SJSA1 (cell line): ENCODE data around the gene EHF. TPM values are rescaled to one million over a fixed set of nuclear protein-coding genes. Genes with fewer than 3 reads are reported as not detected.

Source experiments
- DNase-seq, 2 experiments: peaks; one replicate each; pipeline ENCODE4 v3.0.0-alpha.2; 2015 to 2020; ENCODE audit warnings: low spot score in 2 of 2, low read depth in 1 of 2
- H3K27ac ChIP-seq: fragments of 250-450 bp; sonication (Bioruptor Pico); 2 replicates; pipeline ENCODE4 v1.5.1; 2020; ENCODE audit warnings: mild to moderate bottlenecking, moderate library complexity
- H3K27me3 ChIP-seq: fragments of 250-450 bp; sonication (Bioruptor Pico); replicated peaks from 2 replicates; pipeline ENCODE4 v1.5.1; 2020; ENCODE audit warnings: mild to moderate bottlenecking, moderate library complexity
- H3K36me3 ChIP-seq: fragments of 250-450 bp; sonication (Bioruptor Pico); 2 replicates; pipeline ENCODE4 v1.5.1; 2020; ENCODE audit warnings: mild to moderate bottlenecking
- H3K4me1 ChIP-seq: fragments of 250-450 bp; sonication (Bioruptor Pico); replicated peaks from 2 replicates; pipeline ENCODE4 v1.6.1; 2021; ENCODE audit warnings: mild to moderate bottlenecking
- H3K4me3 ChIP-seq: fragments of 250-450 bp; sonication (Bioruptor Pico); 2 replicates; pipeline ENCODE4 v1.5.1; 2020; ENCODE audit warnings: mild to moderate bottlenecking
- H3K9me3 ChIP-seq: fragments of 250-450 bp; sonication (Bioruptor Pico); replicated peaks from 2 replicates; pipeline ENCODE4 v1.5.1; 2020; ENCODE audit warnings: mild to moderate bottlenecking
- total RNA-seq: library from RNA; depleted of rRNA; stranded (reverse); fragments of >200 nt; shearing (Covaris generic); gene quantifications from 2 replicates; pipeline ENCODE4 v1.2.3, GENCODE V29; 2014

EHF gene
- total RNA-seq, 1 experiment from 2014 or later, result not detected

DNA sequence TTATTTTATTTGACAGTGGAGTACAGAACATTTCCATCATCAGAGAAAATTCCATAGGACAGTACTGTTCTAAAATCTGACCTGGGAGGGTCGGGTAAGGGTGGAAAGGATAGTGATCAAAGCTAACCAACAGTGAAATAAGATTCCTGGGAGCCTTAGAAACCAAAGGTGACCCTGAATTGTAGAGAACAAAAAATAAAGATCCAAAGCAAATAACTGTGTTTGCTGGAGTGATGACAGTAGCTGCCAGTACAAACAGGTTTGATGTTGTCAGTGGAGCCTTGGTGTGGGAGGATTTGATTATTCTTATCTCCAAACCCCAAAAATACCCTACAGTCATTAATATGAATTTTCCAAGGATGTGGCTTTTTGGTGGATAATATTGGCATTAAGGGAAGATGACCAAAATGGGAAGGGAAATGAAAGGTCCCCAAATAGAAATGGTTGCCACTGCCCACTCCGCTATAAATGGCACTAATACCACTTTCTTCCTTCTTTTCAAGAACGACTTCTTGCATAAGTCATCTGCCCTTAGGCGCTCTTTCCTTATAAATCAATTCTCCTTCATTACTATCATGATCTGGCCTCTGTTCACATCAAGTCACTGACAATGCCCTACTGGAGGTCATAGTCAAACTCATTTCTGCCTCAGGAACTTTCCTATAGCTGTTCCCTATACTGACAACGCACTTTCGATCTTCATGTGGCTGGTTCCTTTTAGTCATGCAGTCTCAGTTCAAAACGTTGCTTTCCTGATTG lies 44.4 kb downstream of the EHF start:
- DNase-seq, result no peak
- Histone ChIP-seq H3K27ac (no peak overlapping the region), H3K9me3 (no peaks in the 10 kb centered on the region), H3K27me3 (peaks cover 16% of the 10 kb centered on the region), H3K36me3 (no peaks in the 10 kb centered on the region), H3K4me1 (no peaks in the 10 kb centered on the region), H3K4me3 (no peak overlapping the region)

DNA sequence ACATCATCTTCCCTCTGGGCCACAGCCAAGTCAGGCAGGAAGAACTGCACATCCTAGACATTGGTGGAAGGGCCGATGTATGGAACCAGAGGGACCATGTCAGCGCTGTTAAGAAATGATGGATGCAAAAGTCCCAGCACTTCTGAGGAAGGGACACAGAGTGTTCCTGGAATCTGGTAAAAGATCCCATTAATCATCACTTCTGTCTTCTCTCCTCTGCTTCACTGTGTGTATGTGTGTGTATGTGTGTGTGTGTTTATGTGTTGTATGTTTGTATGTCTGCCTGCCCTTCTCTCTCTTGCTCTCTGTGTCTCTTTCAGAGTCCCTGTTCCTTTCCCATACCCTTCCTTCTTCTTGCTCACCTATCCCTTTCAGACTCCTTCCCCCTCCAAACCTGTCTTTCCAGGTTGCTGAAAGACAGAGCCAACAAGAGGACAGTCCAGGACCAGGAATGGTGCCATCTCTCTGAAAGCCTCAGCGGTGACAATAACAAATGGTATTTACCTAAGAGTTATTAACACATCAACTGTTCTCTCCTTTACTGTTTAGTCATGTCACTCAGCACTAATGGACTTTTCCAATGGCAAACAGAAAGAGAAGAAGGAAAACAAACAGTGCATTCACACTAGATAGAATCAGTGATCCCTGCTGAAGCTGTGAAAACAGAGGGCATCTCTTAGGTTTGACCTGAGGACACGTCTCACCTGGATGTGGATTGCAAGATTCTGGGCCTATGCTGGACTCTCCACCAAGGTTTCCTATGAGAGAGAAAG lies 47.1 kb downstream of the EHF start:
- Histone ChIP-seq H3K4me1 (no peaks in the 10 kb centered on the region), H3K4me3 (no peak overlapping the region), H3K27ac (no peak overlapping the region), H3K9me3 (no peaks in the 10 kb centered on the region), H3K27me3 (peaks cover 10% of the 10 kb centered on the region), H3K36me3 (no peaks in the 10 kb centered on the region)
- no peak for DNase-seq

GRCh38 chr11:34668583-34669053 lies 47.7 kb downstream of the EHF start:
- no peak for DNase-seq

GRCh38 chr11:34669458-34669857 lies 48.6 kb downstream of the EHF start:
- no peak for DNase-seq
- Histone ChIP-seq H3K36me3 (no peaks in the 10 kb centered on the region), H3K4me3 (no peak overlapping the region), H3K27me3 (0 out of 2 replicates have a peak, but pooled peaks cover 2% of the 10 kb centered on the region), H3K4me1 (no peaks in the 10 kb centered on the region), H3K27ac (no peak overlapping the region), H3K9me3 (no peaks in the 10 kb centered on the region)

More at GRCh38 chr11:34668583-34669053, 47.7 kb downstream of the EHF start:
- no peak overlapping the region for H3K27ac ChIP-seq
- no peak overlapping the region for H3K4me3 ChIP-seq
- H3K36me3 ChIP-seq, result no peaks in the 10 kb centered on the region
- H3K4me1 ChIP-seq, result no peaks in the 10 kb centered on the region
- H3K27me3 ChIP-seq, result peaks cover 9% of the 10 kb centered on the region
- no peaks in the 10 kb centered on the region for H3K9me3 ChIP-seq

DNA sequence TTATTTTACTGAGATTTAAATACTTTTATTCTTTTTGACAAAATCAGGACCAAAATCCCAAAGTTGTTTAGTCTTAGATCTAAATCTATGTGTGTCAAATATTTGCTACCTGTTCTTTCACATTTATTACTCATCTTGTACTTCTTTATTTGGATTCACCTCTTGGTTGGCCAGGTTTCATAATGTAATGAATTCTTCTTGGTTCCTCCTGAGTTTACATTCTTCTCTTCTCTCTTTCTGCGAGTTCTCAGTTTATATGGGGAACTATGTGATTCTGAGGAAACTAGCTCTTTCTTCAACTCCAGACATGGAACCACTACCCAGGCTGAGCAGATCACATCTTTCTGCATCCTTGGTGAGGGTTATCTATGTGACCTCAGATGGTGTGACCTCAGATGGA lies 50.2 kb downstream of the EHF start:
- no peak for DNase-seq
- H3K4me1 ChIP-seq, result no peaks in the 10 kb centered on the region
- H3K9me3 ChIP-seq, result no peaks in the 10 kb centered on the region
- H3K27ac ChIP-seq, result no peak overlapping the region
- no peaks in the 10 kb centered on the region for H3K36me3 ChIP-seq
- no peaks in the 10 kb centered on the region for H3K27me3 ChIP-seq
- H3K4me3 ChIP-seq, result no peak overlapping the region

DNA sequence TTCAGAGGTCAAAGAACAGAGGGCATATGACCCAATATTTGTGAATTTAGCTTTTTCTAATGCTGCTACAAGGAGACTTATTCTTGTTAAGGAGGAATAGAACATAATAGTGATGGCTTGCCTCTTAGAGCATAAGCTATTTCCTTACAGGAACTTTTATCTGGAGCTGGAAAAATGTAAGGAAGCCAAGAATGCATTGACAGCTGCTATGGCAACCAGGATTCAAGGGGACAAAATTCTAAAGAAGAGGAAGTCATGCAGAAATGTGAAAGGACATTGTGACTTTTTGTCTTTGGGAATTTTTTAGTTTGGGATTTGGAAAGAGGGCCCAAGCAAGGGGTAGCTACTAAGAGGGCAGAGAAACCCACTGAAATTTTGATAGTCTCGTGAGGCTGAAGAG lies 51.1 kb downstream of the EHF start:
- no peak for DNase-seq
- Histone ChIP-seq H3K36me3 (no peaks in the 10 kb centered on the region), H3K27me3 (no peaks in the 10 kb centered on the region), H3K4me1 (no peaks in the 10 kb centered on the region), H3K4me3 (no peak overlapping the region), H3K27ac (no peak overlapping the region), H3K9me3 (no peaks in the 10 kb centered on the region)

DNA sequence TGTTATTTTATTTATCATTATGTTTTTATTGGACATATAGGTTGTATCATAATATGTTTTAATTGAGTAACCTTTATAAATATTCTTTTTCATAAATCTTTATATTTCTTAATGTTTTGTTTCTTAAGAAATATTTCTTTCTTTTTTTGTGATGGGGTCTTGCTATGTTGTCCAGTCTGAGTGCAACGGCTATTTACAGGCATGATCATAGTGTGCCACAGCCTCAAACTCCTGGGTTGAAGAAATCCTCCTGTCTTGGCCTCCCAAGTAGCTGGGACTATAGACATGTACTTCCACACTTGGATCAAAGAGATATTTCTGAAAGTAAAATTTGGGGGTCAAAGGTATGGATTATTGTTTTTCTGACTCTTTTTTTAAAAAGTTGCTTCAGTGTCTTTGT lies 53.1 kb downstream of the EHF start:
- Histone ChIP-seq H3K27ac (no peak overlapping the region), H3K4me1 (peaks cover 4% of the 10 kb centered on the region), H3K4me3 (no peak overlapping the region), H3K27me3 (no peaks in the 10 kb centered on the region), H3K36me3 (no peaks in the 10 kb centered on the region), H3K9me3 (no peaks in the 10 kb centered on the region)
- no peak for DNase-seq

GRCh38 chr11:34676227-34676626 lies 55.3 kb downstream of the EHF start:
- no peaks in the 10 kb centered on the region for H3K36me3 ChIP-seq

DNA sequence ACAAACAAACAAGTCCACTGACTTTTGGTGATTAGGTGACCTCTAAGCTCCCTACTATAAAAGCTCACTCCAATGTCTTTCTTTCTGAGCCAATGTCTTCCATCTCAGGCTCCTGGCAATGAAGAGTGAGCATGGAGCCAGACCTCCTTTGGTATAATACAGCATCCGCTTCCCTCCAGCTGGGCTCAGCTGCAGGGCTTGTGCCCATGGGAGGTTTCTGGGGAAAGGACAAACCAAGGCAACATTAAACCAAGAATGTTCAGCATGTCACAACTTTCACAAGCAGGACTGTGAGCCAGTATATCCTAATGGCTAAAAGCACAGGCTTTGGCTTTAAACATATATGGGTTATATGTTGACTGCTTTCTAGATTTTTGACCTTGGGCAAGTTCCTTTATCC lies 58.8 kb downstream of the EHF start:
- no peak overlapping the region for H3K4me3 ChIP-seq
- H3K27ac ChIP-seq, result no peak overlapping the region
- H3K27me3 ChIP-seq, result no peaks in the 10 kb centered on the region
- H3K9me3 ChIP-seq, result no peaks in the 10 kb centered on the region
- H3K4me1 ChIP-seq, result peaks cover 51% of the 10 kb centered on the region
- no peak for DNase-seq
- no peaks in the 10 kb centered on the region for H3K36me3 ChIP-seq

More at GRCh38 chr11:34676227-34676626, 55.3 kb downstream of the EHF start:
- H3K4me3 ChIP-seq, result no peak overlapping the region
- H3K4me1 ChIP-seq, result peaks cover 26% of the 10 kb centered on the region
- no peaks in the 10 kb centered on the region for H3K9me3 ChIP-seq
- no peak for DNase-seq
- H3K27me3 ChIP-seq, result no peaks in the 10 kb centered on the region
- no peak overlapping the region for H3K27ac ChIP-seq

- Histone ChIP-seq H3K36me3 (no peaks in the 10 kb centered on the region), H3K4me1 (peaks cover 55% of the 10 kb centered on the region), H3K9me3 (no peaks in the 10 kb centered on the region), H3K27me3 (no peaks in the 10 kb centered on the region), H3K4me3 (no peak overlapping the region), H3K27ac (peak overlapping the region; percentile 75; the same call in 1 of the 2 replicates)
- no peak for DNase-seq
Observed at GRCh38 chr11:34680206-34680605, 59.3 kb downstream of the EHF start.

DNA sequence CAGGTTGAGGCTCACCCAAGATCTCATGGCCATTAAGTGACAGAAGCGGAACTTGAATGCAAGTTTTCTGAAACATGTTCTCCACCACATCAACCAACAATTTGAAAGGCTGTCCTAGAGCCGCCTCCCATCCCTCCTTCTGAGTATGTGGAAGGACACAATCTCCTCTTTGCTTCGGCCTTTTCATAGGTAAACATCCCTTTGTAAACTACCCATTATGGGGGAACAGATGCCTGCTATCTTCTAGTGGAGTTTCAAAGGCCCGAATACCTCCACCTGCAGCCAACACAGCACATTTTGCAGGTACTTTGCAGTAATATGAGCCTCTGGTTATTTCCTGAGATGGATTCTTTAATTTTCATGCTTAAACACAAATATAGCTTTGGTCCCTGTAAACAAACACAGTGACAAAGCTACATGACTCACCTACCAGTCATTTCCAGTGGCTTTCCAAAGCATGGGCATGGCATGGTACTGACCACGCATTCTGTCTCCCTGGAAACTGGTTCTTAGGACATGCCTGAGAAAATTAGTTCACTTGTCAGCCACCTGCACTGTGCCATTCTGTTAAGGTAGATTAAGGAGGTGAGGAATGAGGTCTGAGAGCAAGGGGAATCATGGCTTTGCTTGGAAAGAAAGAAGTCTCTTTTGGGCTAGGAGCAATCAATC lies 60.2 kb downstream of the EHF start:
- H3K9me3 ChIP-seq, result no peaks in the 10 kb centered on the region
- no peak overlapping the region for H3K4me3 ChIP-seq
- H3K27ac ChIP-seq, result peak overlapping the region; percentile 75
- H3K4me1 ChIP-seq, result peaks cover 63% of the 10 kb centered on the region
- H3K27me3 ChIP-seq, result no peaks in the 10 kb centered on the region
- DNase-seq, result peak; percentile 77 to 82
- no peaks in the 10 kb centered on the region for H3K36me3 ChIP-seq

DNA sequence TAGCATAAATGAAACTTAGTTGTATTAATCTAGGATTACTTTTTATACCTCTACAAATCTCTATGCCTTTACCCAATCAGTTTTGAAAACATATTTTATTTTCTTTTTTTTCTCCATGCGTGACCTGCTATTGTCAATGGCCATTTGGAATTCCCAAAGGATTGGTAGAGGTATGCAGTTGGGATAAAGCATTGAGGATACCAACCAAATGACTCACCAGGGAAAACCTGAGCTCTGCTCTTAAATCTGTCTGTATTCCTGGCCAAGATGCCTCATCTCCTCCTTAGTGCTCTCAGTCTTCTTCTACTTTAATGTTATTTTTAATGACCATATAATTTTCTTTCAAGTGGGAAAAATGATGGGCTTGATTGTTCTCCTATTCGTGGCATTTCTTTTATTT lies 61.9 kb downstream of the EHF start:
- H3K4me1 ChIP-seq, result peaks cover 63% of the 10 kb centered on the region
- peak overlapping the region; percentile 75 for H3K27ac ChIP-seq
- no peaks in the 10 kb centered on the region for H3K36me3 ChIP-seq
- H3K9me3 ChIP-seq, result no peaks in the 10 kb centered on the region
- no peak overlapping the region for H3K4me3 ChIP-seq
- H3K27me3 ChIP-seq, result no peaks in the 10 kb centered on the region
- DNase-seq, result peak; percentile 52 to 53

- DNase-seq, result no peak
- H3K27me3 ChIP-seq, result no peaks in the 10 kb centered on the region
- H3K27ac ChIP-seq, result peak overlapping the region; percentile 75
- H3K4me3 ChIP-seq, result no peak overlapping the region
- peaks cover 63% of the 10 kb centered on the region for H3K4me1 ChIP-seq
- H3K36me3 ChIP-seq, result no peaks in the 10 kb centered on the region
- no peaks in the 10 kb centered on the region for H3K9me3 ChIP-seq
Observed at GRCh38 chr11:34683396-34683795, 62.5 kb downstream of the EHF start.

GRCh38 chr11:34685864-34686263 lies 65.0 kb downstream of the EHF start:
- peaks cover 40% of the 10 kb centered on the region for H3K4me1 ChIP-seq

More at GRCh38 chr11:34685864-34686263, 65.0 kb downstream of the EHF start:
- peak overlapping the region; percentile 36 for H3K27ac ChIP-seq
- H3K36me3 ChIP-seq, result no peaks in the 10 kb centered on the region
- no peaks in the 10 kb centered on the region for H3K27me3 ChIP-seq
- no peaks in the 10 kb centered on the region for H3K9me3 ChIP-seq
- no peak overlapping the region for H3K4me3 ChIP-seq
- DNase-seq, result no peak
